Liver (tissue), 9 donors: Measurements from ENCODE around the gene CCM2L. TPM values are rescaled to one million over a fixed set of nuclear protein-coding genes. Genes with fewer than 3 reads are reported as not detected.

Experiments used
- DNase-seq: peaks from one replicate; pipeline ENCODE4 v3.0.0-alpha.2; 2017; ENCODE audit warnings: low spot score
- H3K27ac ChIP-seq, 2 donors: one replicate each; pipeline ENCODE4 v1.7.0; 2013; ENCODE audit warnings: inconsistent platforms in 2 of 2, low read length in 2 of 2, control low read depth in 1 of 2, low read depth in 1 of 2, mild to moderate bottlenecking in 1 of 2
- H3K27me3 ChIP-seq, 4 donors: one replicate each; pipeline versions ENCODE4 v1.6.1 to v1.7.0; 2013; ENCODE audit warnings: low read length in 3 of 4, inconsistent platforms in 1 of 4, mild to moderate bottlenecking in 1 of 4, moderate library complexity in 1 of 4; ENCODE audit not compliant: control insufficient read depth in 4 of 4, insufficient read depth in 4 of 4
- H3K36me3 ChIP-seq, 4 donors: one replicate each; pipeline versions ENCODE4 v1.6.1 to v1.7.0; 2013; ENCODE audit warnings: low read length in 3 of 4, mild to moderate bottlenecking in 3 of 4, low read depth in 1 of 4, moderate library complexity in 1 of 4; ENCODE audit not compliant: control insufficient read depth in 4 of 4, insufficient read depth in 3 of 4
- H3K4me1 ChIP-seq, 4 donors: one replicate each; pipeline versions ENCODE4 v1.6.1 to v1.7.0; 2013; ENCODE audit warnings: low read length in 3 of 4, mild to moderate bottlenecking in 3 of 4, moderate library complexity in 1 of 4; ENCODE audit not compliant: control insufficient read depth in 4 of 4, insufficient read depth in 4 of 4
- H3K4me3 ChIP-seq, 3 donors: one replicate each; pipeline versions ENCODE4 v1.6.1 to v1.7.0; 2013; ENCODE audit warnings: low read length in 3 of 3, control low read depth in 1 of 3, low read depth in 1 of 3, mild to moderate bottlenecking in 1 of 3
- H3K9ac ChIP-seq, 2 donors: one replicate each; pipeline ENCODE4 v1.7.0; 2013; ENCODE audit warnings: low read length in 2 of 2, mild to moderate bottlenecking in 2 of 2, moderate library complexity in 2 of 2, control low read depth in 1 of 2, low read depth in 1 of 2
- H3K9me3 ChIP-seq, 4 donors: one replicate each; pipeline versions ENCODE4 v1.6.1 to v1.7.0; 2013; ENCODE audit warnings: low read length in 3 of 4; ENCODE audit not compliant: control insufficient read depth in 4 of 4
- ATF3 ChIP-seq: IDR thresholded peaks from 2 replicates; pipeline ENCODE4 v1.6.1; 2016; ENCODE audit warnings: antibody characterized with exemption
- CTCF ChIP-seq: fragments of 150-350 bp; IDR thresholded peaks from 2 replicates; pipeline ENCODE4 v1.5.1; 2017; ENCODE audit warnings: improper control_type of control experiment, low read depth, low read length; ENCODE audit not compliant: missing input control
- EGR1 ChIP-seq, 2 donors: IDR thresholded peaks; 2 replicates each; pipeline ENCODE4 v1.6.1; 2016 to 2018; ENCODE audit warnings: antibody characterized with exemption in 2 of 2, low read depth in 2 of 2
- FOXA1 ChIP-seq: IDR thresholded peaks from 2 replicates; pipeline ENCODE4 v1.6.1; 2016; ENCODE audit warnings: antibody characterized with exemption
- FOXA2 ChIP-seq: IDR thresholded peaks from 2 replicates; pipeline ENCODE4 v1.6.1; 2016; ENCODE audit warnings: antibody characterized with exemption
- GABPA ChIP-seq, 2 donors: IDR thresholded peaks in 1 of 2; conservative IDR thresholded peaks in 1 of 2; 2 replicates each; pipeline ENCODE4 v1.6.1; 2016; ENCODE audit warnings: antibody characterized with exemption in 2 of 2, mild to moderate bottlenecking in 1 of 2, moderate library complexity in 1 of 2
- HNF4A ChIP-seq, 2 donors: conservative IDR thresholded peaks; 2 replicates each; pipeline ENCODE4 v1.6.1; 2016; ENCODE audit warnings: antibody characterized with exemption in 2 of 2, mild to moderate bottlenecking in 2 of 2
- HNF4G ChIP-seq: IDR thresholded peaks from 2 replicates; pipeline ENCODE4 v1.6.1; 2016; ENCODE audit warnings: antibody characterized with exemption
- JUND ChIP-seq, 2 donors: IDR thresholded peaks; 2 replicates each; pipeline ENCODE4 v1.6.1; 2016; ENCODE audit warnings: antibody characterized with exemption in 2 of 2
- NR2F2 ChIP-seq: IDR thresholded peaks from 2 replicates; pipeline ENCODE4 v1.6.1; 2016; ENCODE audit warnings: antibody characterized with exemption
- RAD21 ChIP-seq, 2 donors: IDR thresholded peaks; 2 replicates each; pipeline ENCODE4 v1.6.1; 2016; ENCODE audit warnings: antibody characterized with exemption in 2 of 2, mild to moderate bottlenecking in 2 of 2
- RXRA ChIP-seq, 2 donors: IDR thresholded peaks; 2 replicates each; pipeline ENCODE4 v1.6.1; 2017 to 2018; ENCODE audit warnings: antibody characterized with exemption in 2 of 2, mild to moderate bottlenecking in 1 of 2
- SP1 ChIP-seq: IDR thresholded peaks from 2 replicates; pipeline ENCODE4 v1.6.1; 2018; ENCODE audit warnings: antibody characterized with exemption, mild to moderate bottlenecking
- TAF1 ChIP-seq: conservative IDR thresholded peaks from 2 replicates; pipeline ENCODE4 v1.6.1; 2016; ENCODE audit warnings: antibody characterized with exemption, mild to moderate bottlenecking
- YY1 ChIP-seq: IDR thresholded peaks from 2 replicates; pipeline ENCODE4 v1.6.1; 2016; ENCODE audit warnings: antibody characterized with exemption, mild to moderate bottlenecking
- WGBS: extraction: QIAGEN DNeasy Blood & Tissue Kit; methylation state at CpG from one replicate; pipeline ENCODE4 v1.1.7; 2013; 5-methylcytosine and 5-hydroxymethylcytosine counted together
- polyA plus RNA-seq, 2 donors: library from polyadenylated mRNA; stranded (reverse) in 1 of 2; unstranded in 1 of 2; fragments of 200-250 nt in 1 of 2; fragments of >200 nt in 1 of 2; fragmentation: Nextera tagmentation in 1 of 2; extraction: Ambion mirVana in 1 of 2; gene quantifications; one replicate each; pipeline versions ENCODE4 v1.2.1 to v1.2.3, GENCODE V29; 2013 to 2015
- total RNA-seq, 2 donors: library from RNA; depleted of rRNA; stranded (reverse); fragments of >200 nt; gene quantifications; one replicate each; pipeline ENCODE4 v1.2.3, GENCODE V29; 2014
- TF ChIP-seq, protein P1 (sequence below): IDR thresholded peaks from 2 replicates; pipeline ENCODE4 v1.6.1; 2016; ENCODE audit warnings: antibody characterized with exemption
- TF ChIP-seq, protein P2 (sequence below): IDR thresholded peaks from 2 replicates; pipeline ENCODE4 v1.6.1; 2016; ENCODE audit warnings: antibody characterized with exemption
- TF ChIP-seq, protein P3 (sequence below): IDR thresholded peaks from 2 replicates; pipeline ENCODE4 v1.6.1; 2016; ENCODE audit warnings: antibody characterized with exemption, mild to moderate bottlenecking
- donor health status: healthy.
- donor health status: healthy.
- donor health status: healthy.
- donor health status: healthy.
- donor health status: healthy.

CCM2L gene
- total and polyA plus RNA-seq, 4 donors = 0.31 to 2.1 (median 1.2) TPM

DNA sequence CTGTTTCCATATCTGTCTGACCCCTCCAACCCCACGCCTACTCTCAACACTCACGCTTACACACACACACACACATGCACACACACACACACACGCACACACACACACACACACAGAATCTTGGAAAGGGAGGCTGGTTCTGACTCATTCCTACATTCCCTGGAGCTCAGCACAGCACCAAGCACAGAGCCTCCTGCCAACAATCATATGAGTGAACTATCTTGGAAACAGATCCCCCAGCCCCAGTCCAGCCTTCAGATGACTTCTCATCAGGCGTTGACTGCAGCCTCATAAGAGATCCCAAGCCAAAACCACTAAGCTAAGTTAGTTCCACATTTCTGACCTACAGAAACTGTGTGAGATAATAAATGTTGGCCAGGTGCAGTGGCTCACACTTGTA is 27.7 kb downstream of the CCM2L start:
- TF ChIP-seq FOXA2 (no peak), YY1 (no peak), JUND (IDR thresholded peaks at IDR 0.05) (no peak), SP1 (no peak)
- no peaks in the 10 kb centered on the region for H3K4me1 ChIP-seq
- DNase-seq = no peak
- H3K36me3 ChIP-seq = no peaks in the 10 kb centered on the region
- H3K27ac ChIP-seq = no peak overlapping the region
- 83% methylated on average over 4 of the region's 4 CpGs for WGBS
- no peaks in the 10 kb centered on the region for H3K9me3 ChIP-seq
- H3K27me3 ChIP-seq = peaks cover 0 to 6% (median 2%) of the 10 kb centered on the region in 4 donors
- no peak overlapping the region for H3K9ac ChIP-seq
- no peak overlapping the region for H3K4me3 ChIP-seq

GRCh38 chr20:32040142-32040953 is 30.1 kb downstream of the CCM2L start:
- no peak for DNase-seq
- TF ChIP-seq FOXA2 = no peak
- TF ChIP-seq NR2F2 = no peak
- TF ChIP-seq, protein P1, sequence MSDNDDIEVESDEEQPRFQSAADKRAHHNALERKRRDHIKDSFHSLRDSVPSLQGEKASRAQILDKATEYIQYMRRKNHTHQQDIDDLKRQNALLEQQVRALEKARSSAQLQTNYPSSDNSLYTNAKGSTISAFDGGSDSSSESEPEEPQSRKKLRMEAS = no peak
- TF ChIP-seq TAF1 = no peak
- no peak for TF ChIP-seq GABPA (IDR thresholded peaks at IDR 0.05 in 1 of 2, conservative IDR thresholded peaks at IDR 0.05 in 1 of 2)
- no peak for TF ChIP-seq RXRA (IDR thresholded peaks at IDR 0.05)
- no peak for TF ChIP-seq EGR1 (IDR thresholded peaks at IDR 0.05; ENCODE audit: low read depth in 2 of 2)
- TF ChIP-seq ATF3 = no peak
- no peak for TF ChIP-seq FOXA1
- no peak for TF ChIP-seq YY1
- TF ChIP-seq, protein P2, sequence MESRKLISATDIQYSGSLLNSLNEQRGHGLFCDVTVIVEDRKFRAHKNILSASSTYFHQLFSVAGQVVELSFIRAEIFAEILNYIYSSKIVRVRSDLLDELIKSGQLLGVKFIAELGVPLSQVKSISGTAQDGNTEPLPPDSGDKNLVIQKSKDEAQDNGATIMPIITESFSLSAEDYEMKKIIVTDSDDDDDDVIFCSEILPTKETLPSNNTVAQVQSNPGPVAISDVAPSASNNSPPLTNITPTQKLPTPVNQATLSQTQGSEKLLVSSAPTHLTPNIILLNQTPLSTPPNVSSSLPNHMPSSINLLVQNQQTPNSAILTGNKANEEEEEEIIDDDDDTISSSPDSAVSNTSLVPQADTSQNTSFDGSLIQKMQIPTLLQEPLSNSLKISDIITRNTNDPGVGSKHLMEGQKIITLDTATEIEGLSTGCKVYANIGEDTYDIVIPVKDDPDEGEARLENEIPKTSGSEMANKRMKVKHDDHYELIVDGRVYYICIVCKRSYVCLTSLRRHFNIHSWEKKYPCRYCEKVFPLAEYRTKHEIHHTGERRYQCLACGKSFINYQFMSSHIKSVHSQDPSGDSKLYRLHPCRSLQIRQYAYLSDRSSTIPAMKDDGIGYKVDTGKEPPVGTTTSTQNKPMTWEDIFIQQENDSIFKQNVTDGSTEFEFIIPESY = no peak
- TF ChIP-seq, protein P3, sequence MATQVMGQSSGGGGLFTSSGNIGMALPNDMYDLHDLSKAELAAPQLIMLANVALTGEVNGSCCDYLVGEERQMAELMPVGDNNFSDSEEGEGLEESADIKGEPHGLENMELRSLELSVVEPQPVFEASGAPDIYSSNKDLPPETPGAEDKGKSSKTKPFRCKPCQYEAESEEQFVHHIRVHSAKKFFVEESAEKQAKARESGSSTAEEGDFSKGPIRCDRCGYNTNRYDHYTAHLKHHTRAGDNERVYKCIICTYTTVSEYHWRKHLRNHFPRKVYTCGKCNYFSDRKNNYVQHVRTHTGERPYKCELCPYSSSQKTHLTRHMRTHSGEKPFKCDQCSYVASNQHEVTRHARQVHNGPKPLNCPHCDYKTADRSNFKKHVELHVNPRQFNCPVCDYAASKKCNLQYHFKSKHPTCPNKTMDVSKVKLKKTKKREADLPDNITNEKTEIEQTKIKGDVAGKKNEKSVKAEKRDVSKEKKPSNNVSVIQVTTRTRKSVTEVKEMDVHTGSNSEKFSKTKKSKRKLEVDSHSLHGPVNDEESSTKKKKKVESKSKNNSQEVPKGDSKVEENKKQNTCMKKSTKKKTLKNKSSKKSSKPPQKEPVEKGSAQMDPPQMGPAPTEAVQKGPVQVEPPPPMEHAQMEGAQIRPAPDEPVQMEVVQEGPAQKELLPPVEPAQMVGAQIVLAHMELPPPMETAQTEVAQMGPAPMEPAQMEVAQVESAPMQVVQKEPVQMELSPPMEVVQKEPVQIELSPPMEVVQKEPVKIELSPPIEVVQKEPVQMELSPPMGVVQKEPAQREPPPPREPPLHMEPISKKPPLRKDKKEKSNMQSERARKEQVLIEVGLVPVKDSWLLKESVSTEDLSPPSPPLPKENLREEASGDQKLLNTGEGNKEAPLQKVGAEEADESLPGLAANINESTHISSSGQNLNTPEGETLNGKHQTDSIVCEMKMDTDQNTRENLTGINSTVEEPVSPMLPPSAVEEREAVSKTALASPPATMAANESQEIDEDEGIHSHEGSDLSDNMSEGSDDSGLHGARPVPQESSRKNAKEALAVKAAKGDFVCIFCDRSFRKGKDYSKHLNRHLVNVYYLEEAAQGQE = no peak
- no peak for TF ChIP-seq SP1
- no peak for TF ChIP-seq CTCF
- TF ChIP-seq HNF4A (conservative IDR thresholded peaks at IDR 0.05) = no peak
- TF ChIP-seq JUND (IDR thresholded peaks at IDR 0.05) = no peak
- no peak for TF ChIP-seq HNF4G
- TF ChIP-seq RAD21 (IDR thresholded peaks at IDR 0.05) = no peak
- Histone ChIP-seq H3K36me3 (no peaks in the 10 kb centered on the region), H3K9ac (no peak overlapping the region), H3K4me1 (no peaks in the 10 kb centered on the region), H3K9me3 (no peaks in the 10 kb centered on the region), H3K27me3 (peaks cover 0 to 4% (median 2%) of the 10 kb centered on the region in 4 donors), H3K27ac (peak overlapping the region; percentile 4 to 26), H3K4me3 (no peak overlapping the region)
- 58% methylated on average over 10 of the region's 10 CpGs for WGBS
